ENCODE data around the gene AMY1C.
A peak's percentile ranks its signal among the peaks of the same experiment; 100 is the strongest.
"Not testable (repeated sequence)": the region's sequence is repeated elsewhere in the genome, so short reads cannot be mapped to it uniquely, and the experiment has no call there.

AMY1C gene

DNA sequence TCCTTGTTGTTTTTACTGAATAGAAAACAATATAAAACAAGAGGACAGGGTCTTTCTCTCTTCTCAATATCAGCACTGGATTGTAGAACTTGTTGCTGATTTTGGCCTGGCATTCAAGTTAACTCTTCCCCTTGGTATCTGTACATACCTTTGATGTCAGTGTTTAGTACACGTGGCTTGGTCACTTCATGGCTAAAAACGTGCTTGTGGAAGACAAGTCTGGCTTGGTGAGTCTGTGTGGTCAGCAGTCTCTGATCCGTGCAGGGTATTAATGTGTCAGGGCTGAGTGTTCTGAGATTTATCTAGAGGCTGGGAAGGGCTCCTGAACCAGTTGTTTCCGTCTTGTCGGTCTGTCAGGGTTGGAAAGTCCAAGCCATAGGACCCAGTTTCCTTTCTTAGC is at the start of gene AMY1C:
Gene AMY1C, plus strand, starts transcription at position 301 of the 400 bp plus-strand sequence. CDS start 572 bp downstream, outside the sequence.
- not testable (repeated sequence) for H3K4me3 ChIP-seq (ENCODE audit: severe bottlenecking); H3K27ac ChIP-seq (ENCODE audit: poor library complexity, severe bottlenecking); DNase-seq (ENCODE audit: low spot score); H3K27me3 ChIP-seq (ENCODE audit: insufficient read depth, poor library complexity, severe bottlenecking); H3K9me3 ChIP-seq (ENCODE audit: severe bottlenecking); H3K4me1 ChIP-seq (ENCODE audit: insufficient read depth, poor library complexity, severe bottlenecking); ATAC-seq (ENCODE audit: low read depth); H3K36me3 ChIP-seq (ENCODE audit: low read depth)

DNA sequence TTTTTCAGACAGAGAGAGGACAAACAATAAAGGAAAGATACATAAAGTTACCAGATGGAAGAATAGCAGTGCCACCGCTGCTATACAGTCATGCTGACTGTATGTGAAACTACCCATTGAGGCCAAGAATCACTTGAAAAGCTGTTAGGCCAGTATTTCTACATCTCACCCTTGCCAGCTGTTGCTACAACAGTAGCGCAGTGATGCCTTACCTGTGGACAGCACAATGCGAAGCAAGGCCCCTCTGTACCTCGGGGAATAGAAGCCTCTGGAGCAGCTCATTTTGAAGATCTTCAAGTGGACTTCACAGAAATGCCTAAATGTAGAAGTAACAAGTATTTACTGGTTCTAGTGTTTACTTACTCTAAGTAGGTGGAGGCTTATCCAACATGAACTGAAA is 49.0 kb upstream of the AMY1C start:
- not testable (repeated sequence) for DNase-seq (ENCODE audit: low spot score); H3K4me1 ChIP-seq (ENCODE audit: insufficient read depth, poor library complexity, severe bottlenecking); H3K9me3 ChIP-seq (ENCODE audit: severe bottlenecking); H3K4me3 ChIP-seq (ENCODE audit: severe bottlenecking); H3K27me3 ChIP-seq (ENCODE audit: insufficient read depth, poor library complexity, severe bottlenecking); H3K27ac ChIP-seq (ENCODE audit: poor library complexity, severe bottlenecking); H3K36me3 ChIP-seq (ENCODE audit: low read depth)
- peak; percentile 29; the same call in 1 of the 3 replicates for ATAC-seq (ENCODE audit: low read depth)

DNA sequence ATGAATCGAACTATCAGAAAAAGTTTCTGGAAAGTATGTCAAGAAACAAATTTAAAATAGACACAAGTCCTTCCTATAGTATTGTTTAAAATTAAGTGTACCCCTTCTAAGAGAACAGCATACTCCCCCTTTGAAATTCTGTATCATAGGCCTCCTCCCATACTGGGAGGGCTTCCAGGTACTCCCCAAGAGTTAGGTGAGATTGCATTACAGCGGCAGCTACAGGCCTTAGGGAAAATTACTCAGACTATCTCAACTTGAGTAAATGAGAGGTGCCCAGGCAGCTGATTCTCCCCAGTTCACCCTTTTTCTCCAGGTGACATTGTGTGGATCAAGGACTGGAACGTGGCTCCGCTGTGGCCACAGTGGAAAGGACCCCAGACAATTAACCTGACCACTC is 48.4 kb upstream of the AMY1C start:
- not testable (repeated sequence) for H3K27me3 ChIP-seq (ENCODE audit: insufficient read depth, poor library complexity, severe bottlenecking); ATAC-seq (ENCODE audit: low read depth); H3K4me1 ChIP-seq (ENCODE audit: insufficient read depth, poor library complexity, severe bottlenecking); H3K36me3 ChIP-seq (ENCODE audit: low read depth); H3K9me3 ChIP-seq (ENCODE audit: severe bottlenecking); H3K27ac ChIP-seq (ENCODE audit: poor library complexity, severe bottlenecking); DNase-seq (ENCODE audit: low spot score); H3K4me3 ChIP-seq (ENCODE audit: severe bottlenecking)

DNA sequence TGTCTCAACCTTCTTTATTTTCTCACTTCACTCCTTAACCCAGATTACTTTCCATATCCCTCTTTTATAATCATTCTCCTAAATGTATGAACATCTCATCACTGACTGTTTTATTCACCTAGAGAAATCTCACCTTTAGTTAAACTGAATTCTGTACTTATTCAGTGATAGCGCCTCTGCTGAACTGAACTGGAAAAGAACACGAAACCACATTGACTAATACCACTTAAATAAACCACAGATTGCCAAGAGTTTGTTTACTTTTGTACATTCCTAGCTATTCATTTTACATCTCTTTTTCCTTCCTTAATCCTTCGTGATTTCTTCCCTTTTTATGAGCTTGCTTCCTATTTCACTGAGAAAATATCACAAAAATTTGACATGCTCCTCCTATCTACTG is 42.0 kb upstream of the AMY1C start:
- H3K4me1 ChIP-seq (ENCODE audit: insufficient read depth, poor library complexity, severe bottlenecking); H3K4me3 ChIP-seq (ENCODE audit: severe bottlenecking); H3K27ac ChIP-seq (ENCODE audit: poor library complexity, severe bottlenecking); H3K36me3 ChIP-seq (ENCODE audit: low read depth); H3K9me3 ChIP-seq (ENCODE audit: severe bottlenecking); H3K27me3 ChIP-seq (ENCODE audit: insufficient read depth, poor library complexity, severe bottlenecking); DNase-seq (ENCODE audit: low spot score): not testable (repeated sequence)
- 0 out of 3 replicates have a peak, but pooled peaks have one; percentile 17 for ATAC-seq (ENCODE audit: low read depth)

DNA sequence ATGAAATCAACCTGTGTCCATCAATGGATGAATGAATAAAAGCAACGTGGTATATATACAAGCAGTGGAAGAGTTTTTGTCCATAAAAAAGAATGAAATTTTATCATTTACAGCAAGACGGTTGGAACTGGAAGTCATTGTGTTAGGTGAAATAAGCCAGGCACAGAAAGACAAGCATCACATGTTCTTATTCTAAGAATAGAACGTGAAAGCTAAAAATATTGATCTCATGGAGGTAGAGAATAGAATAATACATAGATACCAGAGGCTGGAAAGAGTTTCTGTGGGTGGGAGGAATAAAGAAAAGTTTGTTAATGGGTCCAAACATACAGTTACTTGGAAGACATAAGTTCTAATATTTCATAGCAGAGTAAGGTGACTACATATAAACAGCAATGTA is 39.3 kb upstream of the AMY1C start:
- DNase-seq (ENCODE audit: low spot score); H3K27me3 ChIP-seq (ENCODE audit: insufficient read depth, poor library complexity, severe bottlenecking); H3K27ac ChIP-seq (ENCODE audit: poor library complexity, severe bottlenecking); ATAC-seq (ENCODE audit: low read depth); H3K4me3 ChIP-seq (ENCODE audit: severe bottlenecking); H3K36me3 ChIP-seq (ENCODE audit: low read depth); H3K4me1 ChIP-seq (ENCODE audit: insufficient read depth, poor library complexity, severe bottlenecking); H3K9me3 ChIP-seq (ENCODE audit: severe bottlenecking): not testable (repeated sequence)

DNA sequence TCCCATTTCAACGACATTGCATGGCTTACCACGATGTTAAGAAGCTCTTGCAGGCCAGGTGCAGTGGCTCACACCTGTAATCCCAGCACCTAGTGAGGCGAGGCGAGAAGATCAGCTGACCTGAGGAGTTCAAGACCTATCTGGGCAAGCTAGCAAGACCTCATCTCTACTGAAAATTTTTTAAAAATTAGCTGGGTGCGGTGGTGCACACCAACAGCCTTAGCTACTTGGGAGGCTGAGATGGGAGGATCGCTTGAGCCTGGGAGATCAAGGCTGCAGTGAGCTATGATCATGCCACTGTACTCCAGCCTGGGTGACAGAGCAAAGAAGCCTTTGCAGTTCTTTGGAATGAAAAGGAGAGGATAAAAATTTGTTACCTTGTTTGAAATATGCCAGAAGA is 32.3 kb upstream of the AMY1C start:
- H3K27me3 ChIP-seq (ENCODE audit: insufficient read depth, poor library complexity, severe bottlenecking); H3K4me1 ChIP-seq (ENCODE audit: insufficient read depth, poor library complexity, severe bottlenecking); DNase-seq (ENCODE audit: low spot score); H3K4me3 ChIP-seq (ENCODE audit: severe bottlenecking); H3K27ac ChIP-seq (ENCODE audit: poor library complexity, severe bottlenecking); H3K9me3 ChIP-seq (ENCODE audit: severe bottlenecking); ATAC-seq (ENCODE audit: low read depth); H3K36me3 ChIP-seq (ENCODE audit: low read depth): not testable (repeated sequence)

DNA sequence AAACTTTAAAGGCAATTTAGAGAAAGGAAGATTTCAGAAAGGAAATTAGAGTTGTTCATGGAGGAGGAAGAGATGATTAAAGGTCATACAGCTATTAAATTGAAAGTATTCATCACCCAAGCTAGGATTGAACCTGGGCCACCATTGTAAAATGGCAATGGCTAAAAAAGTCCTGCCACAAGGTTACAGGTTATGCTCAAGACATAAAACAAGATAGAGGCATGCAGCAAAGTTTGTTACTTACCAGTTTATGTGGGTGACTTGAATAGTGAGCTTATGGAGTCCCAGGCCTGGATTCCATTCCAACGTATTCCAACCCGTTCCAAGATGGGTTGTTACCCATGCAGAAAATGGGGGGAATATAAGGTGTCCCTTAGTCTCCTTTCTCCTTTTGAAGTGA is 28.2 kb upstream of the AMY1C start:
- not testable (repeated sequence) for ATAC-seq (ENCODE audit: low read depth); H3K36me3 ChIP-seq (ENCODE audit: low read depth); H3K4me1 ChIP-seq (ENCODE audit: insufficient read depth, poor library complexity, severe bottlenecking)

DNA sequence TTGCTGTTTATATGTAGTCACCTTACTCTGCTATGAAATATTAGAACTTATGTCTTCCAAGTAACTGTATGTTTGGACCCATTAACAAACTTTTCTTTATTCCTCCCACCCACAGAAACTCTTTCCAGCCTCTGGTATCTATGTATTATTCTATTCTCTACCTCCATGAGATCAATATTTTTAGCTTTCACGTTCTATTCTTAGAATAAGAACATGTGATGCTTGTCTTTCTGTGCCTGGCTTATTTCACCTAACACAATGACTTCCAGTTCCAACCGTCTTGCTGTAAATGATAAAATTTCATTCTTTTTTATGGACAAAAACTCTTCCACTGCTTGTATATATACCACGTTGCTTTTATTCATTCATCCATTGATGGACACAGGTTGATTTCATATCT is 14.4 kb upstream of the AMY1C start:
- not testable (repeated sequence) for H3K36me3 ChIP-seq (ENCODE audit: low read depth); H3K4me1 ChIP-seq (ENCODE audit: insufficient read depth, poor library complexity, severe bottlenecking); H3K4me3 ChIP-seq (ENCODE audit: severe bottlenecking); H3K27ac ChIP-seq (ENCODE audit: poor library complexity, severe bottlenecking); H3K9me3 ChIP-seq (ENCODE audit: severe bottlenecking); DNase-seq (ENCODE audit: low spot score); ATAC-seq (ENCODE audit: low read depth); H3K27me3 ChIP-seq (ENCODE audit: insufficient read depth, poor library complexity, severe bottlenecking)

More for the DNA sequence above, 28.2 kb upstream of the AMY1C start:
- H3K27ac ChIP-seq (ENCODE audit: poor library complexity, severe bottlenecking); H3K4me3 ChIP-seq (ENCODE audit: severe bottlenecking); H3K9me3 ChIP-seq (ENCODE audit: severe bottlenecking); DNase-seq (ENCODE audit: low spot score); H3K27me3 ChIP-seq (ENCODE audit: insufficient read depth, poor library complexity, severe bottlenecking): not testable (repeated sequence)

DNA sequence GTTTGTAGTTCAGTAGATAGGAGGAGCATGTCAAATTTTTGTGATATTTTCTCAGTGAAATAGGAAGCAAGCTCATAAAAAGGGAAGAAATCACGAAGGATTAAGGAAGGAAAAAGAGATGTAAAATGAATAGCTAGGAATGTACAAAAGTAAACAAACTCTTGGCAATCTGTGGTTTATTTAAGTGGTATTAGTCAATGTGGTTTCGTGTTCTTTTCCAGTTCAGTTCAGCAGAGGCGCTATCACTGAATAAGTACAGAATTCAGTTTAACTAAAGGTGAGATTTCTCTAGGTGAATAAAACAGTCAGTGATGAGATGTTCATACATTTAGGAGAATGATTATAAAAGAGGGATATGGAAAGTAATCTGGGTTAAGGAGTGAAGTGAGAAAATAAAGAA is 11.7 kb upstream of the AMY1C start:
- H3K4me3 ChIP-seq (ENCODE audit: severe bottlenecking); H3K36me3 ChIP-seq (ENCODE audit: low read depth); H3K27ac ChIP-seq (ENCODE audit: poor library complexity, severe bottlenecking); H3K27me3 ChIP-seq (ENCODE audit: insufficient read depth, poor library complexity, severe bottlenecking); DNase-seq (ENCODE audit: low spot score); H3K4me1 ChIP-seq (ENCODE audit: insufficient read depth, poor library complexity, severe bottlenecking); H3K9me3 ChIP-seq (ENCODE audit: severe bottlenecking): not testable (repeated sequence)
- ATAC-seq (ENCODE audit: low read depth), result peak; percentile 44; the same call in 1 of the 3 replicates

DNA sequence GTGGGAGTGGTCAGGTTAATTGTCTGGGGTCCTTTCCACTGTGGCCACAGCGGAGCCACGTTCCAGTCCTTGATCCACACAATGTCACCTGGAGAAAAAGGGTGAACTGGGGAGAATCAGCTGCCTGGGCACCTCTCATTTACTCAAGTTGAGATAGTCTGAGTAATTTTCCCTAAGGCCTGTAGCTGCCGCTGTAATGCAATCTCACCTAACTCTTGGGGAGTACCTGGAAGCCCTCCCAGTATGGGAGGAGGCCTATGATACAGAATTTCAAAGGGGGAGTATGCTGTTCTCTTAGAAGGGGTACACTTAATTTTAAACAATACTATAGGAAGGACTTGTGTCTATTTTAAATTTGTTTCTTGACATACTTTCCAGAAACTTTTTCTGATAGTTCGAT is 5.2 kb upstream of the AMY1C start:
- DNase-seq (ENCODE audit: low spot score); H3K4me1 ChIP-seq (ENCODE audit: insufficient read depth, poor library complexity, severe bottlenecking); H3K9me3 ChIP-seq (ENCODE audit: severe bottlenecking); H3K4me3 ChIP-seq (ENCODE audit: severe bottlenecking); ATAC-seq (ENCODE audit: low read depth); H3K36me3 ChIP-seq (ENCODE audit: low read depth); H3K27ac ChIP-seq (ENCODE audit: poor library complexity, severe bottlenecking); H3K27me3 ChIP-seq (ENCODE audit: insufficient read depth, poor library complexity, severe bottlenecking): not testable (repeated sequence)

DNA sequence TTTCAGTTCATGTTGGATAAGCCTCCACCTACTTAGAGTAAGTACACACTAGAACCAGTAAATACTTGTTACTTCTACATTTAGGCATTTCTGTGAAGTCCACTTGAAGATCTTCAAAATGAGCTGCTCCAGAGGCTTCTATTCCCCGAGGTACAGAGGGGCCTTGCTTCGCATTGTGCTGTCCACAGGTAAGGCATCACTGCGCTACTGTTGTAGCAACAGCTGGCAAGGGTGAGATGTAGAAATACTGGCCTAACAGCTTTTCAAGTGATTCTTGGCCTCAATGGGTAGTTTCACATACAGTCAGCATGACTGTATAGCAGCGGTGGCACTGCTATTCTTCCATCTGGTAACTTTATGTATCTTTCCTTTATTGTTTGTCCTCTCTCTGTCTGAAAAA is 4.7 kb upstream of the AMY1C start:
- DNase-seq (ENCODE audit: low spot score); H3K36me3 ChIP-seq (ENCODE audit: low read depth): not testable (repeated sequence)
- peak; percentile 29; the same call in 1 of the 3 replicates for ATAC-seq (ENCODE audit: low read depth)

DNA sequence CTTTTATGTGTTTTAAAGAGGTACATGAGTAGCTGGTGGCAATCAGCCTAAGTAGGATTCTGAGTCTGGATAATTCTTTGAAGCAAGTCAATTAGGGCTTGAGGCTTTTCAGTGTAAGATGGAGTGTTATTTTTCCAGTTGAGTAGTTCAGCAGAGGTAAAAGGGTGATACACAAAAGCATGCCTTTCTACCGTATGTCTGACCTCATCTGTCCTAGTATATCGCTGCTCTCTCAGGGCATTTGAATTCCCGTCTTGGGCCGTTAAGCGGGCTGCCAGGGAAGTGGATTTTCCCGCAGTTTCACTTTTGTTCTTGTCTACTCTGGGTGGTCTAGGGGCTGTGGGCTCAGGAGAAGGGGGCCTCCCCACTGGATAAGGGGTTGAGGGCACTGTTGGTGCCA is 1.4 kb upstream of the AMY1C start:
- not testable (repeated sequence) for H3K36me3 ChIP-seq (ENCODE audit: low read depth); H3K4me3 ChIP-seq (ENCODE audit: severe bottlenecking); DNase-seq (ENCODE audit: low spot score); ATAC-seq (ENCODE audit: low read depth); H3K27me3 ChIP-seq (ENCODE audit: insufficient read depth, poor library complexity, severe bottlenecking); H3K4me1 ChIP-seq (ENCODE audit: insufficient read depth, poor library complexity, severe bottlenecking); H3K9me3 ChIP-seq (ENCODE audit: severe bottlenecking); H3K27ac ChIP-seq (ENCODE audit: poor library complexity, severe bottlenecking)

More for the DNA sequence above, 4.7 kb upstream of the AMY1C start:
- H3K9me3 ChIP-seq (ENCODE audit: severe bottlenecking); H3K4me3 ChIP-seq (ENCODE audit: severe bottlenecking); H3K4me1 ChIP-seq (ENCODE audit: insufficient read depth, poor library complexity, severe bottlenecking); H3K27me3 ChIP-seq (ENCODE audit: insufficient read depth, poor library complexity, severe bottlenecking); H3K27ac ChIP-seq (ENCODE audit: poor library complexity, severe bottlenecking): not testable (repeated sequence)

Data from RWPE2 (cell line).